Osteocyte (in vitro differentiated cells): ENCODE measurements around the gene GTPBP1. TPM values are rescaled to one million over a fixed set of nuclear protein-coding genes. Genes with fewer than 3 reads are reported as not detected.
A peak's percentile ranks its signal among the peaks of the same experiment; 100 is the strongest.

Experiments used
- DNase-seq: peaks from one replicate; pipeline ENCODE4 v3.0.0; 2021; ENCODE audit warnings: mixed read lengths; ENCODE audit not compliant: unreplicated experiment; ENCODE audit errors: extremely low spot score
- H3K27ac Mint-ChIP-seq: one replicate; pipeline ENCODE4 v1.8.0; 2021; ENCODE audit warnings: mild to moderate bottlenecking, mixed read lengths; ENCODE audit not compliant: unreplicated experiment
- H3K27me3 Mint-ChIP-seq: one replicate; pipeline ENCODE4 v1.8.0; 2021; ENCODE audit warnings: mixed read lengths; ENCODE audit not compliant: unreplicated experiment
- H3K36me3 Mint-ChIP-seq: one replicate; pipeline ENCODE4 v1.8.0; 2021; ENCODE audit warnings: mixed read lengths; ENCODE audit not compliant: unreplicated experiment
- H3K4me1 Mint-ChIP-seq: one replicate; pipeline ENCODE4 v1.8.0; 2021; ENCODE audit warnings: mixed read lengths; ENCODE audit not compliant: unreplicated experiment
- H3K4me3 Mint-ChIP-seq: one replicate; pipeline ENCODE4 v1.8.0; 2021; ENCODE audit warnings: mild to moderate bottlenecking, moderate library complexity, mixed read lengths; ENCODE audit not compliant: unreplicated experiment
- H3K9me3 Mint-ChIP-seq: one replicate; pipeline ENCODE4 v1.8.0; 2021; ENCODE audit warnings: mixed read lengths; ENCODE audit not compliant: unreplicated experiment
- CTCF ChIP-seq: fragments of 200-600 bp; sonication (generic); IDR thresholded peaks from 2 replicates; pipeline ENCODE4 v1.5.0; 2021; ENCODE audit warnings: antibody characterized with exemption, mild to moderate bottlenecking, moderate library complexity
- total RNA-seq: library from RNA; stranded (reverse); gene quantifications from 2 replicates; pipeline ENCODE4 v1.2.1, GENCODE V29; 2021

The GTPBP1 gene
- total RNA-seq, 1 donor from 2014 or later, result 68.8 TPM

DNA sequence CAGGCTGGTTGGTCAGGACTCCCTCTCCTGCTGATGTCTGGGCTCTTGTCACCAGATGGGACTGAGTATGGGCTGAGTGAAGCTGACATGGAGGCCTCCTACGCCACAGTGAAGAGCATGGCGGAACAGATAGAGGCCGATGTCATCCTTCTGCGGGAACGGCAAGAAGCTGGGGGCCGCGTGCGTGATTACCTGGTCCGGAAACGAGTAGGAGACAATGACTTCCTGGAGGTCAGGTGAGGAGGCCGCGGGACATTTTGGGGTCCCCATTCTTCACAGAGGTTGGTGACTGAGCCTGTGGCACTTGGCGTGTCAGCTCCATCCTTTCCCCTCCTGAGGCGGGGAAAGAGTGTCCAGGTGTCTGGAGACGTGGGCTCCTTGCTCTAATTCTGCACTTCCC is 10.1 kb downstream of the GTPBP1 start:
- peak overlapping the region; percentile 64 for H3K27ac Mint-ChIP-seq
- H3K9me3 Mint-ChIP-seq, result no peaks in the 10 kb centered on the region
- H3K4me1 Mint-ChIP-seq, result peaks cover 71% of the 10 kb centered on the region

DNA sequence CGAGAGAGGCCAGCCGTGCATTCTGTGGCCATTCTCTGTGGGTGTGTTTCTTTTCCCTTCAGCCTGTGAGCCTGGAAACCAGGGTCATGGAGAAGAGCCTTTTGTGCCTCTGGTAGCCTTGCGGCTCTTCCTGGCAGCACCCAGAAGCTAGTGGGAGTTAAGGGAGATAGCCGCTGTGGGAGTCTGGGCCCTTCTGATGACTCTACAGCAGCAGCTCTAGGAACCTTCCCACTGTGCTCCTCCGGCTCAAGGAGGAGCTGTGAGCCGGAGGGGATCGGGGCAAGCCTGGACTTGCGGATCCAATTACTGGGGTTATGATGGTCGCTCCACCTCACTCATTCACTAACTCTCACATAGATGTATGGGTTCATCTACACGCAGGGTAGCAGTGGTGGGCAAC is 10.5 kb downstream of the GTPBP1 start:
- no peaks in the 10 kb centered on the region for H3K27me3 Mint-ChIP-seq
- peak overlapping the region; percentile 90 for H3K27ac Mint-ChIP-seq
- H3K9me3 Mint-ChIP-seq, result no peaks in the 10 kb centered on the region
- no peak for TF ChIP-seq CTCF
- DNase-seq, result no peak
- H3K36me3 Mint-ChIP-seq, result peaks cover 15% of the 10 kb centered on the region
- H3K4me3 Mint-ChIP-seq, result no peak overlapping the region
- peaks cover 69% of the 10 kb centered on the region for H3K4me1 Mint-ChIP-seq

More for the DNA sequence above, 10.1 kb downstream of the GTPBP1 start:
- DNase-seq, result no peak
- H3K27me3 Mint-ChIP-seq, result no peaks in the 10 kb centered on the region
- no peak for TF ChIP-seq CTCF
- H3K36me3 Mint-ChIP-seq, result peaks cover 15% of the 10 kb centered on the region
- H3K4me3 Mint-ChIP-seq, result no peak overlapping the region

DNA sequence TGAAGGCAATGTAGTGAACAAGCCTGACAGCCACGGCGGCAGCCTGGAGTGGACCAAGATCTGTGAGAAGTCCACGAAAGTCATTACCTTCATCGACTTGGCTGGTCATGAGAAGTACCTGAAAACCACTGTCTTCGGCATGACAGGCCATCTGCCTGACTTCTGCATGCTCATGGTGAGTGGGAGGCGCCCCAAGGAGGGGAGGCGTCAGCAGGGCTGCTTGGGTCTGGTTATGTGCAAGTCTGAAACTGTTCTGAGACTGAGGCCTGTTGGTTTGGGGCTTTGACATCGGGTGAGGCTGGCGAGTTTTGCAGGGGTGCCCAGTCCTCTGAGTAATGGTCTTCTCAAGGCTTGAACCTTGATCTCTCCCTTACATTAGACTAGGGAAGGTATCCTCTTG is 11.1 kb downstream of the GTPBP1 start:
- peak overlapping the region; percentile 90 for H3K27ac Mint-ChIP-seq
- DNase-seq, result no peak
- H3K27me3 Mint-ChIP-seq, result no peaks in the 10 kb centered on the region
- no peak for TF ChIP-seq CTCF
- peaks cover 72% of the 10 kb centered on the region for H3K4me1 Mint-ChIP-seq
- H3K36me3 Mint-ChIP-seq, result peaks cover 20% of the 10 kb centered on the region
- H3K4me3 Mint-ChIP-seq, result no peak overlapping the region
- no peaks in the 10 kb centered on the region for H3K9me3 Mint-ChIP-seq

- Mint-ChIP-seq H3K4me1 (peaks cover 70% of the 10 kb centered on the region), H3K36me3 (peaks cover 21% of the 10 kb centered on the region), H3K4me3 (no peak overlapping the region), H3K27ac (peak overlapping the region; percentile 90), H3K27me3 (no peaks in the 10 kb centered on the region), H3K9me3 (no peaks in the 10 kb centered on the region)
- no peak for DNase-seq
- no peak for TF ChIP-seq CTCF
Measured at GRCh38 chr22:38717244-38717643, 11.5 kb downstream of the GTPBP1 start.

- Mint-ChIP-seq H3K27ac (peak overlapping the region; percentile 90), H3K4me3 (peak overlapping the region; percentile 11), H3K36me3 (peaks cover 26% of the 10 kb centered on the region), H3K4me1 (peaks cover 61% of the 10 kb centered on the region), H3K27me3 (no peaks in the 10 kb centered on the region), H3K9me3 (no peaks in the 10 kb centered on the region)
- TF ChIP-seq CTCF, result peak; percentile 73
- DNase-seq, result no peak
Measured at GRCh38 chr22:38718414-38718813, 12.7 kb downstream of the GTPBP1 start.
